WI38 (cell line): Measurements from ENCODE around the gene PRND.
"Not testable (repeated sequence)": the region's sequence is repeated elsewhere in the genome, so short reads cannot be mapped to it uniquely, and the experiment has no call there.

Experiments used
- H3K4me3 ChIP-seq: 2 replicates; pipeline ENCODE4 v1.5.1; 2011; ENCODE audit warnings: low read depth, mild to moderate bottlenecking, control low read depth, low read length
- TF ChIP-seq, protein P1 (sequence below): IDR thresholded peaks from 2 replicates; pipeline ENCODE4 v1.5.1; 2012; ENCODE audit warnings: low read depth, mild to moderate bottlenecking, control low read depth, low read length

The PRND gene

GRCh38 chr20:4771004-4771403, 49.3 kb downstream of the PRND start:
- H3K4me3 ChIP-seq: no peak overlapping the region
- TF ChIP-seq, protein P1, sequence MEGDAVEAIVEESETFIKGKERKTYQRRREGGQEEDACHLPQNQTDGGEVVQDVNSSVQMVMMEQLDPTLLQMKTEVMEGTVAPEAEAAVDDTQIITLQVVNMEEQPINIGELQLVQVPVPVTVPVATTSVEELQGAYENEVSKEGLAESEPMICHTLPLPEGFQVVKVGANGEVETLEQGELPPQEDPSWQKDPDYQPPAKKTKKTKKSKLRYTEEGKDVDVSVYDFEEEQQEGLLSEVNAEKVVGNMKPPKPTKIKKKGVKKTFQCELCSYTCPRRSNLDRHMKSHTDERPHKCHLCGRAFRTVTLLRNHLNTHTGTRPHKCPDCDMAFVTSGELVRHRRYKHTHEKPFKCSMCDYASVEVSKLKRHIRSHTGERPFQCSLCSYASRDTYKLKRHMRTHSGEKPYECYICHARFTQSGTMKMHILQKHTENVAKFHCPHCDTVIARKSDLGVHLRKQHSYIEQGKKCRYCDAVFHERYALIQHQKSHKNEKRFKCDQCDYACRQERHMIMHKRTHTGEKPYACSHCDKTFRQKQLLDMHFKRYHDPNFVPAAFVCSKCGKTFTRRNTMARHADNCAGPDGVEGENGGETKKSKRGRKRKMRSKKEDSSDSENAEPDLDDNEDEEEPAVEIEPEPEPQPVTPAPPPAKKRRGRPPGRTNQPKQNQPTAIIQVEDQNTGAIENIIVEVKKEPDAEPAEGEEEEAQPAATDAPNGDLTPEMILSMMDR: no peak

GRCh38 chr20:4772132-4772531, 50.4 kb downstream of the PRND start:
- H3K4me3 ChIP-seq: no peak overlapping the region
- TF ChIP-seq, protein P1: no peak

- H3K4me3 ChIP-seq: not testable (repeated sequence)
Measured at GRCh38 chr20:4773014-4773413, 51.3 kb downstream of the PRND start.

- TF ChIP-seq, protein P1: no peak
- peak overlapping the region; percentile 21; the same call in 1 of the 2 replicates for H3K4me3 ChIP-seq
Measured at GRCh38 chr20:4773736-4774135, 52.0 kb downstream of the PRND start.

DNA sequence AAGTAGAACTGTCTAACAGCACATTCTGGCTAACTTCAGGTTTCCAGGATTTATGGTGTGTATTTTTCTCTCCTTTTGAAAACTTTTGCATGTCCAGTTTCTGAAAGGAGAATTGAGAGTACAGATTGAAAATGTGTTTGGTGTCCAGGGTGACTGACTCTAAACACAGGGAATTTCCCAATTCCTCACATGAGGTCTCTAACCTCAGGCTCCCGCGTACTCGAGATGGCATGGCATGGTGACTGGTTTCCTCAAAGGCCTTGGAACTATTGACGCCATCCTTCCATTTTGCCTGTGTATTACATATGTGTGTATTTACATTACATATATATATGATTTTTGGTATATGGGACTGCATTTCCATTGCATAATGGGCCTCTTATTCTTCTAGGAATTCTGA, 52.5 kb downstream of the PRND start:
- H3K4me3 ChIP-seq: peak overlapping the region; percentile 21; the same call in 1 of the 2 replicates
- TF ChIP-seq, protein P1: no peak

DNA sequence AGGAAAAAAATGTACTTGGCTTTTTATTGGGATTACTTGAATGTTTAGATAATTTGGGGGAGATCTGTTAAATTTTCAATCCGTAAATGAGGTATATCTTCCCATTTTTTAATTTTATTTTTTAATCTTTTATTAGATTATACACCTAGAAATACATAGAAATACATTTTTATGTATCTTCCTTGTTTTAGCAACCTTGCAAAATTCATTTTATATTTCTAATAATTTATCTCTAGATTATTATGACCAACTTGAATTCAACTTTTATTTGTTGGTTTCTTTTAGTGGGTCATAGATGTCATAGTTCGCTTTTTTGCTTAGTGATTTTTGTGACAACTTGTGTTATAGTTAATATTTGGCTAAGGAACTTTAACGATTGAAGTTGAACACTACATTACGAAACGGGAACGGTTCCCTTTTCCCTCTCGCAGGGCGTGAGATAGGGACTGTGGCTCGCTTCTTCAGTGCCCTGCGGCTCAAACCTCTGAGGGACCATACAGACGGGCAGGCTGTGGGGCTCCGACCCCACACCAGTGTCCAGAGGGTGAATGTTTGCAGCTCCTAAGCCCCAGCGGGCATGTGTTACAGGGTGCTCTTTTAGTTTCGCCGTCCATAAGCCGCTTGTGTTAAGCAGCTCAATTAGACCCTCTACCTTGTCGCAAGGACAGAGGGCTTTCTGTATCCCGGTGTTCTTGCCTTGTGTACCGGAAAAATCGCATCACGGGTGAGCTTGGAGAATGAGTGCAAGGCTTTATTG, 53.8 kb downstream of the PRND start:
- H3K4me3 ChIP-seq: no peak overlapping the region
- TF ChIP-seq, protein P1: no peak

DNA sequence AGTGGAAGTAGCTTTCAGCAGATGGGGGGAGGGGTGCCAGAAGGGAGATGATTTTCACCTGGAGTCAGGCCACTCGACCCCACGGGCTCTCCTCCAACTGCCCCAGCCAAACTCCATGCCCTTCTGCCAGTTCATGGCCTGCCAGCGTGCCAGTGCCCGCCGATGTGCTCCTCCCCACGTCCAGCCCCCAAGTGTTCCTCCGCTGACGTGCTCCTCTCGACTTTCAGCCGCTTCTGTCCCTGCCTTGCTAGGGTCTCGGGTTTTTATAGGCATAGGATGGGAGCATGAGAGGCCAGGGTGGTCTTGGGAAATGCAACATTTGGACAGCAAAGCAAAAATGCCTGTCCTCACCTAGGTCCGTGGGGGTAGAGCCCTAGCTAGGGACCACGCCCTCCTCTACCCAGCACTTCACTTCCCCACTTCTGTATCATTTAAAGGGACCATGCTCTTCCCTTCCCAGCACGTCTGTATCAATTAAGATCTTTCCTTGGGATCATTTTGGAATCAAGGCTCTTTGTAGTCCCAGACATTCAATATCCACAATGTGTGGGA, 54.4 kb downstream of the PRND start:
- TF ChIP-seq, protein P1: no peak
- no peak overlapping the region for H3K4me3 ChIP-seq
